WTC11 (cell line): ENCODE results near the gene MVP. TPM values are rescaled to one million over a fixed set of nuclear protein-coding genes. Genes with fewer than 3 reads are reported as not detected.

Source experiments
- ATAC-seq: fragments of 200-7000 bp; cut with Tn5 transposase; 2 replicates; pipeline ENCODE4 v1.10.0; 2021; ENCODE audit warnings: mild to moderate bottlenecking, moderate library complexity
- CTCF ChIA-PET: fragments of 300-600 bp; sonication (Branson Sonifier 250); formaldehyde crosslinking; loops from one replicate; lab custom pipeline; 2021; ENCODE audit warnings: antibody characterized with exemption; lab: Charles Lee
- POLR2A ChIA-PET: fragments of 350-600 bp; sonication (Branson Sonifier 250); formaldehyde crosslinking; loops from one replicate; lab custom pipeline; 2021; ENCODE audit warnings: antibody characterized with exemption; lab: Charles Lee
- DNase-seq: peaks from one replicate; pipeline ENCODE4 v3.0.0; 2021; ENCODE audit warnings: low spot score
- H3K27ac Mint-ChIP-seq: 2 replicates; pipeline ENCODE4 v1.8.0; 2021; ENCODE audit warnings: mixed read lengths
- H3K27me3 Mint-ChIP-seq: 2 replicates; pipeline ENCODE4 v1.8.0; 2021; ENCODE audit warnings: low read depth, mild to moderate bottlenecking, moderate library complexity, mixed read lengths
- H3K36me3 Mint-ChIP-seq: 2 replicates; pipeline ENCODE4 v1.8.0; 2021; ENCODE audit warnings: mixed read lengths
- H3K4me1 Mint-ChIP-seq: 2 replicates; pipeline ENCODE4 v1.8.0; 2022; ENCODE audit warnings: mixed read lengths
- H3K4me3 Mint-ChIP-seq: 2 replicates; pipeline ENCODE4 v1.8.0; 2021; ENCODE audit warnings: mild to moderate bottlenecking, moderate library complexity, mixed read lengths
- H3K9me3 Mint-ChIP-seq: 2 replicates; pipeline ENCODE4 v1.8.0; 2021; ENCODE audit warnings: mixed read lengths
- AFF4 ChIP-seq: sonication (generic); formaldehyde crosslinking; IDR thresholded peaks from 2 replicates; pipeline ENCODE4 v1.8.1; 2023; ENCODE audit warnings: mild to moderate bottlenecking, missing genetic modification reagents, borderline replicate concordance
- AR ChIP-seq: fragments of 250-450 bp; sonication (Bioruptor Pico); IDR thresholded peaks from 2 replicates; pipeline ENCODE4 v1.9.0; 2021; ENCODE audit warnings: mild to moderate bottlenecking
- ARID4B ChIP-seq: sonication (generic); formaldehyde crosslinking; IDR thresholded peaks from 2 replicates; pipeline ENCODE4 v1.8.0; 2023; ENCODE audit warnings: missing genetic modification reagents, mild to moderate bottlenecking, borderline replicate concordance
- ATF1 ChIP-seq: sonication (generic); formaldehyde crosslinking; IDR thresholded peaks from 2 replicates; pipeline ENCODE4 v1.8.1; 2023; ENCODE audit warnings: mild to moderate bottlenecking, moderate library complexity, missing genetic modification reagents
- E2F5 ChIP-seq: sonication (generic); formaldehyde crosslinking; IDR thresholded peaks from 2 replicates; pipeline ENCODE4 v1.8.1; 2022; ENCODE audit warnings: mild to moderate bottlenecking, moderate library complexity, missing genetic modification reagents
- ESRRA ChIP-seq: sonication (generic); formaldehyde crosslinking; IDR thresholded peaks from 2 replicates; pipeline ENCODE4 v1.8.1; 2022; ENCODE audit warnings: mild to moderate bottlenecking, missing genetic modification reagents, borderline replicate concordance
- FOXJ3 ChIP-seq: sonication (generic); formaldehyde crosslinking; IDR thresholded peaks from 2 replicates; pipeline ENCODE4 v1.9.0; 2021; ENCODE audit warnings: missing genetic modification reagents, mild to moderate bottlenecking, borderline replicate concordance
- GRHL2 ChIP-seq: fragments of 250-450 bp; sonication (Bioruptor Pico); IDR thresholded peaks from 2 replicates; pipeline ENCODE4 v1.8.0; 2022; ENCODE audit warnings: mild to moderate bottlenecking, moderate library complexity; ENCODE audit not compliant: insufficient replicate concordance, severe bottlenecking
- GTF2I ChIP-seq: fragments of 250-450 bp; sonication (Bioruptor Pico); conservative IDR thresholded peaks from 2 replicates; pipeline ENCODE4 v1.4.0; 2021; ENCODE audit warnings: mild to moderate bottlenecking
- JUN ChIP-seq: sonication (generic); formaldehyde crosslinking; IDR thresholded peaks from 2 replicates; pipeline ENCODE4 v1.8.0; 2023; ENCODE audit warnings: mild to moderate bottlenecking, missing genetic modification reagents
- MYBL2 ChIP-seq: sonication (generic); formaldehyde crosslinking; IDR thresholded peaks from 2 replicates; pipeline ENCODE4 v1.8.1; 2023; ENCODE audit warnings: mild to moderate bottlenecking, moderate library complexity, missing genetic modification reagents
- NFATC4 ChIP-seq: fragments of 250-450 bp; sonication (Bioruptor Pico); IDR thresholded peaks from 2 replicates; pipeline ENCODE4 v1.9.0; 2021; ENCODE audit warnings: mild to moderate bottlenecking
- NR2C2 ChIP-seq: sonication (generic); formaldehyde crosslinking; IDR thresholded peaks from 2 replicates; pipeline ENCODE4 v1.8.0; 2022; ENCODE audit warnings: mild to moderate bottlenecking, missing genetic modification reagents
- PREB ChIP-seq: sonication (generic); formaldehyde crosslinking; IDR thresholded peaks from 2 replicates; pipeline ENCODE4 v1.8.1; 2022; ENCODE audit warnings: mild to moderate bottlenecking, missing genetic modification reagents, moderate library complexity, borderline replicate concordance
- RORB ChIP-seq: fragments of 250-450 bp; sonication (Bioruptor Pico); IDR thresholded peaks from 2 replicates; pipeline ENCODE4 v1.9.0; 2021; ENCODE audit warnings: mild to moderate bottlenecking
- SMAD4 ChIP-seq: sonication (generic); formaldehyde crosslinking; IDR thresholded peaks from 2 replicates; pipeline ENCODE4 v1.8.0; 2022; ENCODE audit warnings: mild to moderate bottlenecking, missing genetic modification reagents
- TP53 ChIP-seq: sonication (generic); formaldehyde crosslinking; IDR thresholded peaks from 2 replicates; pipeline ENCODE4 v1.8.1; 2023; ENCODE audit warnings: mild to moderate bottlenecking, missing genetic modification reagents
- total RNA-seq: library from RNA; stranded (reverse); gene quantifications from 3 replicates; pipeline ENCODE4 v1.2.3, GENCODE V29; 2021
- TF ChIP-seq, protein P1 (sequence below): sonication (generic); formaldehyde crosslinking; IDR thresholded peaks from 2 replicates; pipeline ENCODE4 v1.8.1; 2022; ENCODE audit warnings: low read depth, missing genetic modification reagents, borderline replicate concordance

Gene MVP
- total RNA-seq, 1 experiment from 2014 or later: 10.8 TPM

GRCh38 chr16:29837841-29838240 is 17.6 kb downstream of the MVP start (continued):
- TF ChIP-seq NR2C2: no peak
- no peak for TF ChIP-seq ATF1 (CRISPR knock-in tag)
- TF ChIP-seq E2F5: no peak
- TF ChIP-seq, all 79 proteins: peak for 0

GRCh38 chr16:29839822-29840221 is 19.6 kb downstream of the MVP start:
- H3K27ac Mint-ChIP-seq: no peak overlapping the region
- DNase-seq (no peak), ATAC-seq (no peak)
- H3K4me1 Mint-ChIP-seq: no peaks in the 10 kb centered on the region
- no peak overlapping the region for H3K4me3 Mint-ChIP-seq
- no peaks in the 10 kb centered on the region for H3K9me3 Mint-ChIP-seq
- CTCF ChIA-PET: interaction anchor here (0.6 to 2.7 kb wide), 2 partner anchors 9 to 27 kb away, joined by 3 to 30 read pairs; no protein-coding TSS in a partner anchor
- no peaks in the 10 kb centered on the region for H3K36me3 Mint-ChIP-seq
- no peaks in the 10 kb centered on the region; the same call in 1 of the 2 replicates for H3K27me3 Mint-ChIP-seq
- POLR2A ChIA-PET: interaction anchor here (0.6 to 0.7 kb wide), 2 partner anchors 103 to 192 kb away, joined by 3 to 4 read pairs; no protein-coding TSS in a partner anchor
- no peak for TF ChIP-seq PREB (CRISPR knock-in tag)
- TF ChIP-seq RORB (CRISPR knock-in tag): no peak
- TF ChIP-seq AFF4: no peak
- TF ChIP-seq TP53 (CRISPR knock-in tag): no peak
- TF ChIP-seq ARID4B (CRISPR knock-in tag): no peak
- TF ChIP-seq SMAD4 (CRISPR knock-in tag): no peak
- TF ChIP-seq MYBL2 (CRISPR knock-in tag): no peak
- TF ChIP-seq NFATC4 (CRISPR knock-in tag): no peak
- no peak for TF ChIP-seq GTF2I (CRISPR knock-in tag)
- TF ChIP-seq E2F5: no peak
- TF ChIP-seq JUN (CRISPR knock-in tag): no peak
- TF ChIP-seq AR: no peak
- TF ChIP-seq GRHL2 (CRISPR knock-in tag): no peak
- TF ChIP-seq ESRRA (CRISPR knock-in tag): no peak
- no peak for TF ChIP-seq FOXJ3
- TF ChIP-seq, protein P1, sequence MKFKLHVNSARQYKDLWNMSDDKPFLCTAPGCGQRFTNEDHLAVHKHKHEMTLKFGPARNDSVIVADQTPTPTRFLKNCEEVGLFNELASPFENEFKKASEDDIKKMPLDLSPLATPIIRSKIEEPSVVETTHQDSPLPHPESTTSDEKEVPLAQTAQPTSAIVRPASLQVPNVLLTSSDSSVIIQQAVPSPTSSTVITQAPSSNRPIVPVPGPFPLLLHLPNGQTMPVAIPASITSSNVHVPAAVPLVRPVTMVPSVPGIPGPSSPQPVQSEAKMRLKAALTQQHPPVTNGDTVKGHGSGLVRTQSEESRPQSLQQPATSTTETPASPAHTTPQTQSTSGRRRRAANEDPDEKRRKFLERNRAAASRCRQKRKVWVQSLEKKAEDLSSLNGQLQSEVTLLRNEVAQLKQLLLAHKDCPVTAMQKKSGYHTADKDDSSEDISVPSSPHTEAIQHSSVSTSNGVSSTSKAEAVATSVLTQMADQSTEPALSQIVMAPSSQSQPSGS (CRISPR knock-in tag): no peak
